ENCODE data around the gene PIGW. TPM values are rescaled to one million over a fixed set of nuclear protein-coding genes. Genes with fewer than 3 reads are reported as not detected.
A peak's percentile ranks its signal among the peaks of the same experiment; 100 is the strongest.

The PIGW gene
- total and polyA plus RNA-seq, 10 of the 15 experiments (the other 5 are each of a cell fraction or from before 2014, with no cell fraction given) = 6.0 to 31.5 (median 13.8) TPM

DNA sequence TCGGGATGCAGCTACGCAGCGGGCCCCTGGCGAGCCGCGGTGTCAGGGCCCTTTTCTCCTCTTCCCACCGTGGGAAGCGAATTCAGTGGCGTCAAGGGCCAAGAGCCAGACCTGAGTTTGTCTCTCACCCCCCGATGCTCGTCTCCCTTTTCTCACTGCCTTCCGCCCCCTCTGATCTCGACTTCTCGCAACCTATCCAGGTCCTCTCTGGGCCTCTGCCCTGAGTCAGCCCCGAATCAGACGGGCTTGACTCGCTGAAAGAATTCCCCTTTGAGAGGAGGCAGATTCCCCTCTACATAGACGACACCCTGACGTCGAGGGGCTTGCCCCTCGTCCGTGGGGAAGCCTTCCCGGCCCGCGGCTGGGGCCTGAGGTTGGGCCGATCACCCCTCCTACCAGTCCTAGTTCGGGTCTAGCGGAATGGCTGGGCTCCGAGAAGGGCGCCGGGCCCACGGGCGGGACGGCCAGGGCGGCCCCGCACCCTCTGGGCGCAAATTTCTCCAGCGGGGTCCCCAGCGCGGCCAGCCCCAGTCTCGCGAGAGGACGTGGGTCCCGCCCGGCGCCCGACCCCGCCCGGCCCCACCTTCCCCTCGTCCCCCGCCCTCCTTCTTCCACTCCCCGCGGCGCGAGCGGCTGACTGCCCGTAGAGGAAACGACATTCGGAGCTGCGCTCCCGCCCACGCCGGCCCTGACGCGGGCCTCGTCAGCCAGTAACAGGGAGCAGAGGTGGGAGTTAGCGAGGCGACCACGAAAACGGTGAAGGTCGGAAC is 9.7 kb downstream of the PIGW start, which contains the start of gene GGNBP2 (continued):
- TF ChIP-seq HDAC6 (IDR thresholded peaks at IDR 0.05; ENCODE audit: unreplicated experiment) (peak; percentile 19), CREB1 (IDR thresholded peaks at IDR 0.05; ENCODE audit: low read depth) (peak; percentile 55; the same call in 1 of the 2 replicates), ESRRA (IDR thresholded peaks at IDR 0.05; ENCODE audit: low read length) (no peak), ZNF24 (IDR thresholded peaks at IDR 0.05) (no peak), SMAD5 (IDR thresholded peaks at IDR 0.05; ENCODE audit: low read depth) (peak; percentile 36; the same call in 1 of the 2 replicates), TAF1 (IDR thresholded peaks at IDR 0.05; ENCODE audit: borderline replicate concordance, low read depth, low read length) (peak; percentile 66; the same call in 1 of the 2 replicates), SREBF2 (IDR thresholded peaks at IDR 0.05; ENCODE audit: low read length) (no peak), LARP7 (IDR thresholded peaks at IDR 0.05) (peak; percentile 60), NBN (IDR thresholded peaks at IDR 0.05) (no peak; the same call in 1 of the 2 replicates)
- TF ChIP-seq, protein P1, sequence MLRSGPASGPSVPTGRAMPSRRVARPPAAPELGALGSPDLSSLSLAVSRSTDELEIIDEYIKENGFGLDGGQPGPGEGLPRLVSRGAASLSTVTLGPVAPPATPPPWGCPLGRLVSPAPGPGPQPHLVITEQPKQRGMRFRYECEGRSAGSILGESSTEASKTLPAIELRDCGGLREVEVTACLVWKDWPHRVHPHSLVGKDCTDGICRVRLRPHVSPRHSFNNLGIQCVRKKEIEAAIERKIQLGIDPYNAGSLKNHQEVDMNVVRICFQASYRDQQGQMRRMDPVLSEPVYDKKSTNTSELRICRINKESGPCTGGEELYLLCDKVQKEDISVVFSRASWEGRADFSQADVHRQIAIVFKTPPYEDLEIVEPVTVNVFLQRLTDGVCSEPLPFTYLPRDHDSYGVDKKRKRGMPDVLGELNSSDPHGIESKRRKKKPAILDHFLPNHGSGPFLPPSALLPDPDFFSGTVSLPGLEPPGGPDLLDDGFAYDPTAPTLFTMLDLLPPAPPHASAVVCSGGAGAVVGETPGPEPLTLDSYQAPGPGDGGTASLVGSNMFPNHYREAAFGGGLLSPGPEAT (IDR thresholded peaks at IDR 0.05; ENCODE audit: low read depth) = no peak

- WGBS (ENCODE audit: insufficient coverage, insufficient replicate concordance, low lambda C conversion rate, missing lambda C conversion rate) = 1% methylated on average over 8 of the region's 38 CpGs
- BruUV-seq (replicated peaks) = no TSS peak
- no peaks in the 10 kb centered on the region for H3K36me3 ChIP-seq (ENCODE audit: control insufficient read depth in 2 of 2, insufficient read depth in 2 of 2, low read length in 1 of 2)
- H4K20me1 ChIP-seq (ENCODE audit: control insufficient read depth, insufficient read depth) = no peaks in the 10 kb centered on the region; the same call in 1 of the 2 replicates
- in situ Hi-C loops (cut with MboI) = no loop called here
- SMC1A ChIA-PET (ENCODE audit: uncharacterized antibody, unreplicated experiment) = no interaction called here
- no peak for DNase-seq (ENCODE audit: low read depth, low spot score)
- CTCF ChIA-PET = interaction anchor here (1.6 to 4.6 kb wide), 2 partner anchors 37 to 57 kb away, joined by 3 to 34 read pairs; partner anchors contain the start of gene MRM1
- POLR2A ChIA-PET = interaction anchor here (0.7 to 4.9 kb wide), 6 partner anchors 10 to 736 kb away, joined by 3 to 28 read pairs (median 5); partner anchors contain the start of genes DHRS11, MRM1, MYO19 and PIGW
- no peak for FAIRE-seq
- 0 out of 2 replicates have a peak, but pooled peaks cover 7% of the 10 kb centered on the region for H3K4me1 ChIP-seq (ENCODE audit: control insufficient read depth, insufficient read depth, low read length)
- peak overlapping the region; percentile 90 for H3K27ac ChIP-seq (ENCODE audit: control insufficient read depth, insufficient read depth)
- peak overlapping the region; percentile 95 for H3K9ac ChIP-seq (ENCODE audit: control insufficient read depth, insufficient read depth, low read length)
- H3K9me3 ChIP-seq (replicated peaks; ENCODE audit: control insufficient read depth, insufficient read depth, low read length) = no peaks in the 10 kb centered on the region
- H3K4me3 ChIP-seq = peak overlapping the region; percentile 89
- RAD21 ChIA-PET (ENCODE audit: unreplicated experiment) = interaction anchor here (0.6 to 1.6 kb wide), 3 partner anchors 56 to 666 kb away, joined by 4 to 5 read pairs (median 5); partner anchors contain the start of gene MRM1
- peak overlapping the region; percentile 89 for H2AFZ ChIP-seq (ENCODE audit: control insufficient read depth, low read depth, low read length)
- H3K27me3 ChIP-seq (replicated peaks in 1 of 2; ENCODE audit: control insufficient read depth in 2 of 2, insufficient read depth in 2 of 2, low read length in 1 of 2) = no peaks in the 10 kb centered on the region
- intact Hi-C loops (cut with micrococcal nuclease; ENCODE audit: unreplicated experiment) = loop anchor here (5.0 kb wide), 1 partner anchor 57 kb away; the partner anchor contains the start of gene MRM1
- ATAC-seq = peak; percentile 60
- no peak overlapping the region for H3K4me2 ChIP-seq (ENCODE audit: control insufficient read depth, insufficient read depth)
- H3K79me2 ChIP-seq (ENCODE audit: control insufficient read depth, insufficient read depth, low read length) = peaks cover 50% of the 10 kb centered on the region
- TF ChIP-seq IRF4 (IDR thresholded peaks at IDR 0.05; ENCODE audit: low read depth, low read length) (no peak; the same call in 1 of the 2 replicates), YBX1 (IDR thresholded peaks at IDR 0.05) (no peak), WRNIP1 (IDR thresholded peaks at IDR 0.05; ENCODE audit: borderline replicate concordance, low read depth, low read length) (no peak), EZH2 (IDR thresholded peaks at IDR 0.05; ENCODE audit: borderline replicate concordance, control insufficient read depth, low read depth, low read length) (no peak), SREBF2 (IDR thresholded peaks at IDR 0.05; ENCODE audit: low read length) (no peak), GABPA (IDR thresholded peaks at IDR 0.05; ENCODE audit: low read depth) (no peak)
- TF ChIP-seq, protein P2, sequence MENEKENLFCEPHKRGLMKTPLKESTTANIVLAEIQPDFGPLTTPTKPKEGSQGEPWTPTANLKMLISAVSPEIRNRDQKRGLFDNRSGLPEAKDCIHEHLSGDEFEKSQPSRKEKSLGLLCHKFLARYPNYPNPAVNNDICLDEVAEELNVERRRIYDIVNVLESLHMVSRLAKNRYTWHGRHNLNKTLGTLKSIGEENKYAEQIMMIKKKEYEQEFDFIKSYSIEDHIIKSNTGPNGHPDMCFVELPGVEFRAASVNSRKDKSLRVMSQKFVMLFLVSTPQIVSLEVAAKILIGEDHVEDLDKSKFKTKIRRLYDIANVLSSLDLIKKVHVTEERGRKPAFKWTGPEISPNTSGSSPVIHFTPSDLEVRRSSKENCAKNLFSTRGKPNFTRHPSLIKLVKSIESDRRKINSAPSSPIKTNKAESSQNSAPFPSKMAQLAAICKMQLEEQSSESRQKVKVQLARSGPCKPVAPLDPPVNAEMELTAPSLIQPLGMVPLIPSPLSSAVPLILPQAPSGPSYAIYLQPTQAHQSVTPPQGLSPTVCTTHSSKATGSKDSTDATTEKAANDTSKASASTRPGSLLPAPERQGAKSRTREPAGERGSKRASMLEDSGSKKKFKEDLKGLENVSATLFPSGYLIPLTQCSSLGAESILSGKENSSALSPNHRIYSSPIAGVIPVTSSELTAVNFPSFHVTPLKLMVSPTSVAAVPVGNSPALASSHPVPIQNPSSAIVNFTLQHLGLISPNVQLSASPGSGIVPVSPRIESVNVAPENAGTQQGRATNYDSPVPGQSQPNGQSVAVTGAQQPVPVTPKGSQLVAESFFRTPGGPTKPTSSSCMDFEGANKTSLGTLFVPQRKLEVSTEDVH (IDR thresholded peaks at IDR 0.05; ENCODE audit: low read depth, partially characterized antibody) = no peak
- TF ChIP-seq, protein P3, sequence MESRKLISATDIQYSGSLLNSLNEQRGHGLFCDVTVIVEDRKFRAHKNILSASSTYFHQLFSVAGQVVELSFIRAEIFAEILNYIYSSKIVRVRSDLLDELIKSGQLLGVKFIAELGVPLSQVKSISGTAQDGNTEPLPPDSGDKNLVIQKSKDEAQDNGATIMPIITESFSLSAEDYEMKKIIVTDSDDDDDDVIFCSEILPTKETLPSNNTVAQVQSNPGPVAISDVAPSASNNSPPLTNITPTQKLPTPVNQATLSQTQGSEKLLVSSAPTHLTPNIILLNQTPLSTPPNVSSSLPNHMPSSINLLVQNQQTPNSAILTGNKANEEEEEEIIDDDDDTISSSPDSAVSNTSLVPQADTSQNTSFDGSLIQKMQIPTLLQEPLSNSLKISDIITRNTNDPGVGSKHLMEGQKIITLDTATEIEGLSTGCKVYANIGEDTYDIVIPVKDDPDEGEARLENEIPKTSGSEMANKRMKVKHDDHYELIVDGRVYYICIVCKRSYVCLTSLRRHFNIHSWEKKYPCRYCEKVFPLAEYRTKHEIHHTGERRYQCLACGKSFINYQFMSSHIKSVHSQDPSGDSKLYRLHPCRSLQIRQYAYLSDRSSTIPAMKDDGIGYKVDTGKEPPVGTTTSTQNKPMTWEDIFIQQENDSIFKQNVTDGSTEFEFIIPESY (IDR thresholded peaks at IDR 0.05) = no peak
Measured at GRCh38 chr17:36545077-36545464, 10.3 kb downstream of the PIGW start.
